Measurements from ENCODE around the gene GOSR2.

DNA sequence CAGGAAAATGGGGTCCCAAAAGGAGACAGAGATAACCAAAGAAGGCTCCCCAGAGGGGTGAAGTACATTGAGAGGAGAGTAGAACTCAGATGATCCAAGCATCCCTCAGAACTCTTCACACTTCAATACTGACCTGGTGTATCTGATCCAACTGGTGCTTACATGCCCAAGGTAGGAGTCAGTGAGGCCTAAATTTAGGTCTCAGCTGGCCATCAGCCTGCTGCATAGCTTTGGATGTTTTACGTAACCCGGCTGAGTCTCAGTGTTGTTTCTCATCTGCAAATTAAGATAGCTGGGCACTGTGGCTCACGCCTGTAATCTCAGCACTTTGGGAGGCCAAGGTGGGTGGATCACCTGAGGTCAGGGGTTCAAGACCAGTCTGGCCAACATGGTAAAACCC lies 11.6 kb upstream of the GOSR2 start:
- TF ChIP-seq, protein P1, sequence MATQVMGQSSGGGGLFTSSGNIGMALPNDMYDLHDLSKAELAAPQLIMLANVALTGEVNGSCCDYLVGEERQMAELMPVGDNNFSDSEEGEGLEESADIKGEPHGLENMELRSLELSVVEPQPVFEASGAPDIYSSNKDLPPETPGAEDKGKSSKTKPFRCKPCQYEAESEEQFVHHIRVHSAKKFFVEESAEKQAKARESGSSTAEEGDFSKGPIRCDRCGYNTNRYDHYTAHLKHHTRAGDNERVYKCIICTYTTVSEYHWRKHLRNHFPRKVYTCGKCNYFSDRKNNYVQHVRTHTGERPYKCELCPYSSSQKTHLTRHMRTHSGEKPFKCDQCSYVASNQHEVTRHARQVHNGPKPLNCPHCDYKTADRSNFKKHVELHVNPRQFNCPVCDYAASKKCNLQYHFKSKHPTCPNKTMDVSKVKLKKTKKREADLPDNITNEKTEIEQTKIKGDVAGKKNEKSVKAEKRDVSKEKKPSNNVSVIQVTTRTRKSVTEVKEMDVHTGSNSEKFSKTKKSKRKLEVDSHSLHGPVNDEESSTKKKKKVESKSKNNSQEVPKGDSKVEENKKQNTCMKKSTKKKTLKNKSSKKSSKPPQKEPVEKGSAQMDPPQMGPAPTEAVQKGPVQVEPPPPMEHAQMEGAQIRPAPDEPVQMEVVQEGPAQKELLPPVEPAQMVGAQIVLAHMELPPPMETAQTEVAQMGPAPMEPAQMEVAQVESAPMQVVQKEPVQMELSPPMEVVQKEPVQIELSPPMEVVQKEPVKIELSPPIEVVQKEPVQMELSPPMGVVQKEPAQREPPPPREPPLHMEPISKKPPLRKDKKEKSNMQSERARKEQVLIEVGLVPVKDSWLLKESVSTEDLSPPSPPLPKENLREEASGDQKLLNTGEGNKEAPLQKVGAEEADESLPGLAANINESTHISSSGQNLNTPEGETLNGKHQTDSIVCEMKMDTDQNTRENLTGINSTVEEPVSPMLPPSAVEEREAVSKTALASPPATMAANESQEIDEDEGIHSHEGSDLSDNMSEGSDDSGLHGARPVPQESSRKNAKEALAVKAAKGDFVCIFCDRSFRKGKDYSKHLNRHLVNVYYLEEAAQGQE (IDR thresholded peaks at IDR 0.05; ENCODE audit: borderline replicate concordance), result no peak
- TF ChIP-seq, protein P2, sequence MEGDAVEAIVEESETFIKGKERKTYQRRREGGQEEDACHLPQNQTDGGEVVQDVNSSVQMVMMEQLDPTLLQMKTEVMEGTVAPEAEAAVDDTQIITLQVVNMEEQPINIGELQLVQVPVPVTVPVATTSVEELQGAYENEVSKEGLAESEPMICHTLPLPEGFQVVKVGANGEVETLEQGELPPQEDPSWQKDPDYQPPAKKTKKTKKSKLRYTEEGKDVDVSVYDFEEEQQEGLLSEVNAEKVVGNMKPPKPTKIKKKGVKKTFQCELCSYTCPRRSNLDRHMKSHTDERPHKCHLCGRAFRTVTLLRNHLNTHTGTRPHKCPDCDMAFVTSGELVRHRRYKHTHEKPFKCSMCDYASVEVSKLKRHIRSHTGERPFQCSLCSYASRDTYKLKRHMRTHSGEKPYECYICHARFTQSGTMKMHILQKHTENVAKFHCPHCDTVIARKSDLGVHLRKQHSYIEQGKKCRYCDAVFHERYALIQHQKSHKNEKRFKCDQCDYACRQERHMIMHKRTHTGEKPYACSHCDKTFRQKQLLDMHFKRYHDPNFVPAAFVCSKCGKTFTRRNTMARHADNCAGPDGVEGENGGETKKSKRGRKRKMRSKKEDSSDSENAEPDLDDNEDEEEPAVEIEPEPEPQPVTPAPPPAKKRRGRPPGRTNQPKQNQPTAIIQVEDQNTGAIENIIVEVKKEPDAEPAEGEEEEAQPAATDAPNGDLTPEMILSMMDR (IDR thresholded peaks at IDR 0.05; ENCODE audit: poor library complexity, severe bottlenecking), result no peak

All from neural cell (in vitro differentiated cells).